ENCODE results near the gene LDLRAD3.

DNA sequence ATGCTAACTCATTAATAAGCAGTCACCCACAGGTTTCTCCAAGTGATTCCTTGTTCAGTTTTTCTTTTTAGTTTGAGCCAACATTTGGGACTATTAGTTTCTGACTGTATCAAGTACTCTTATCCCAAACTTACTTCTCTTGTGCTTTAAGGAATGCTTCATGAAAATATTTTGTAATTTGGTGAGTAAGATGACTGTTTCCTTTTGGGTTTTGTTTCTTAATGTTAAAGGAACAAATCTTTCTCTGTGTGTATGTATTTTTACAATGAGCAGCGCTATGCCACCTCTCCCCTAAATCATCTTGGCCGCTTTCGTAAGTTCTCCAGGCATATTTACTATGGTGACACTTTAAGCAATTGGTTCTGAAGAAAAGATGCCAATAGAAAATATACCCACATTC is 72.4 kb downstream of the LDLRAD3 start:
- TF ChIP-seq, protein P1, sequence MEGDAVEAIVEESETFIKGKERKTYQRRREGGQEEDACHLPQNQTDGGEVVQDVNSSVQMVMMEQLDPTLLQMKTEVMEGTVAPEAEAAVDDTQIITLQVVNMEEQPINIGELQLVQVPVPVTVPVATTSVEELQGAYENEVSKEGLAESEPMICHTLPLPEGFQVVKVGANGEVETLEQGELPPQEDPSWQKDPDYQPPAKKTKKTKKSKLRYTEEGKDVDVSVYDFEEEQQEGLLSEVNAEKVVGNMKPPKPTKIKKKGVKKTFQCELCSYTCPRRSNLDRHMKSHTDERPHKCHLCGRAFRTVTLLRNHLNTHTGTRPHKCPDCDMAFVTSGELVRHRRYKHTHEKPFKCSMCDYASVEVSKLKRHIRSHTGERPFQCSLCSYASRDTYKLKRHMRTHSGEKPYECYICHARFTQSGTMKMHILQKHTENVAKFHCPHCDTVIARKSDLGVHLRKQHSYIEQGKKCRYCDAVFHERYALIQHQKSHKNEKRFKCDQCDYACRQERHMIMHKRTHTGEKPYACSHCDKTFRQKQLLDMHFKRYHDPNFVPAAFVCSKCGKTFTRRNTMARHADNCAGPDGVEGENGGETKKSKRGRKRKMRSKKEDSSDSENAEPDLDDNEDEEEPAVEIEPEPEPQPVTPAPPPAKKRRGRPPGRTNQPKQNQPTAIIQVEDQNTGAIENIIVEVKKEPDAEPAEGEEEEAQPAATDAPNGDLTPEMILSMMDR (IDR thresholded peaks at IDR 0.05 in 8 of 11, conservative IDR thresholded peaks at IDR 0.05 in 3 of 11): no peak
- no peak for TF ChIP-seq POLR2A (IDR thresholded peaks at IDR 0.05)
- TF ChIP-seq POLR2AphosphoS5 (IDR thresholded peaks at IDR 0.05): no peak

Measured in spleen (tissue), 7 donors.